Measurements from ENCODE around the gene SLC22A12.

Gene SLC22A12

GRCh38 chr11:64605656-64606585, 14.9 kb downstream of the SLC22A12 start:
- DNase-seq: no peak

GRCh38 chr11:64606796-64607380, 15.9 kb downstream of the SLC22A12 start:
- no peak for DNase-seq

- no peak for DNase-seq
Measured at GRCh38 chr11:64607381-64607985, 16.5 kb downstream of the SLC22A12 start.

GRCh38 chr11:64608046-64608445, 17.0 kb downstream of the SLC22A12 start:
- DNase-seq: no peak

- DNase-seq: no peak
Measured at GRCh38 chr11:64608636-64609035, 17.6 kb downstream of the SLC22A12 start.

- DNase-seq: no peak
Measured at GRCh38 chr11:64609436-64610047, 18.5 kb downstream of the SLC22A12 start.

- no peak for DNase-seq
Measured at GRCh38 chr11:64610596-64610995, 19.6 kb downstream of the SLC22A12 start.

- no peak for DNase-seq
Measured at GRCh38 chr11:64611176-64611575, 20.2 kb downstream of the SLC22A12 start.

GRCh38 chr11:64611869-64612646, 21.0 kb downstream of the SLC22A12 start:
- no peak for DNase-seq

- no peak for DNase-seq
Measured at GRCh38 chr11:64613648-64614047, 22.6 kb downstream of the SLC22A12 start.

- DNase-seq: no peak
Measured at GRCh38 chr11:64614917-64615316, 23.9 kb downstream of the SLC22A12 start.

GRCh38 chr11:64616817-64617216, 25.8 kb downstream of the SLC22A12 start:
- no peak for DNase-seq

- no peak for DNase-seq
Measured at GRCh38 chr11:64619196-64619595, 28.2 kb downstream of the SLC22A12 start.

- DNase-seq: no peak
Measured at GRCh38 chr11:64619811-64620380, 28.9 kb downstream of the SLC22A12 start.

GRCh38 chr11:64620381-64620971, 29.5 kb downstream of the SLC22A12 start:
- no peak for DNase-seq

GRCh38 chr11:64621283-64622019, 30.4 kb downstream of the SLC22A12 start:
- DNase-seq: no peak

GRCh38 chr11:64622681-64623080, 31.7 kb downstream of the SLC22A12 start:
- DNase-seq: no peak

- DNase-seq: no peak
Measured at GRCh38 chr11:64624883-64625481, 34.0 kb downstream of the SLC22A12 start.

- no peak for DNase-seq
Measured at GRCh38 chr11:64626637-64627036, 35.6 kb downstream of the SLC22A12 start.

- no peak for DNase-seq
Measured at GRCh38 chr11:64627371-64627770, 36.4 kb downstream of the SLC22A12 start.

- no peak for DNase-seq
Measured at GRCh38 chr11:64628596-64628995, 37.6 kb downstream of the SLC22A12 start.

All from NCI-H774 (cell line).